Measurements from ENCODE around the gene SLC30A9.

DNA sequence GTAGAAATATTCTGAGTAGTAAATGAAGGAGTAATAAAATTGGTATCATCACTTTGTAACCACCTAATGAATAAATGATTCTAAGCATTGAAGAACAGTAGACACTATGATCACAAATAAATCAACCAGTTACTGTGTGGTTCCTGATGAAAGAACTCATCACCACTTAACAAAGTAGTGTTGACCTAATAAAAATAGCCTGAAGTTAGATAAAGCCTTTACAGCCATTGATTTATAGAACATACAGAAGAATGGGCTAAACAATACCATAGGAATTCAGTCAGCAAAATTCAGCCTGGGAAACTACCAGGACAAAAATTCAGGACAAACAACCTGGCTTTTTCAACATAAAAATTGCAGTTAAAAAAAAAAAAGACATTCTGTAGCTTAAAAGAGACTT lies 9.0 kb downstream of the SLC30A9 start:
- no peak for TF ChIP-seq POLR2AphosphoS5 (IDR thresholded peaks at IDR 0.05; ENCODE audit: insufficient read depth, low read depth, low read length)
- TF ChIP-seq, protein P1, sequence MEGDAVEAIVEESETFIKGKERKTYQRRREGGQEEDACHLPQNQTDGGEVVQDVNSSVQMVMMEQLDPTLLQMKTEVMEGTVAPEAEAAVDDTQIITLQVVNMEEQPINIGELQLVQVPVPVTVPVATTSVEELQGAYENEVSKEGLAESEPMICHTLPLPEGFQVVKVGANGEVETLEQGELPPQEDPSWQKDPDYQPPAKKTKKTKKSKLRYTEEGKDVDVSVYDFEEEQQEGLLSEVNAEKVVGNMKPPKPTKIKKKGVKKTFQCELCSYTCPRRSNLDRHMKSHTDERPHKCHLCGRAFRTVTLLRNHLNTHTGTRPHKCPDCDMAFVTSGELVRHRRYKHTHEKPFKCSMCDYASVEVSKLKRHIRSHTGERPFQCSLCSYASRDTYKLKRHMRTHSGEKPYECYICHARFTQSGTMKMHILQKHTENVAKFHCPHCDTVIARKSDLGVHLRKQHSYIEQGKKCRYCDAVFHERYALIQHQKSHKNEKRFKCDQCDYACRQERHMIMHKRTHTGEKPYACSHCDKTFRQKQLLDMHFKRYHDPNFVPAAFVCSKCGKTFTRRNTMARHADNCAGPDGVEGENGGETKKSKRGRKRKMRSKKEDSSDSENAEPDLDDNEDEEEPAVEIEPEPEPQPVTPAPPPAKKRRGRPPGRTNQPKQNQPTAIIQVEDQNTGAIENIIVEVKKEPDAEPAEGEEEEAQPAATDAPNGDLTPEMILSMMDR (IDR thresholded peaks at IDR 0.05; ENCODE audit: extremely low read depth in 1 of 2, insufficient read depth in 1 of 2, low read depth in 1 of 2, low read length in 2 of 2): no peak

All from endothelial cell of umbilical vein (primary cell).